PFSK-1 (cell line): ENCODE data around the gene RNF8.

Experiments
- POLR2AphosphoS5 ChIP-seq: IDR thresholded peaks from 2 replicates; pipeline ENCODE4 v1.6.1; 2012; ENCODE audit warnings: low read depth, mild to moderate bottlenecking, control low read depth, low read length, moderate library complexity
- REST ChIP-seq, 2 experiments: IDR thresholded peaks; 2 replicates each; pipeline versions ENCODE4 v1.6.1 to v1.8.0; 2011 to 2012; ENCODE audit warnings: low read depth in 2 of 2, low read length in 2 of 2, control low read depth in 1 of 2, inconsistent platforms in 1 of 2, mild to moderate bottlenecking in 1 of 2, moderate library complexity in 1 of 2; ENCODE audit not compliant: insufficient read depth in 1 of 2
- SIN3A ChIP-seq: IDR thresholded peaks from 2 replicates; pipeline ENCODE4 v1.6.1; 2012; ENCODE audit warnings: mild to moderate bottlenecking, low read length, moderate library complexity, borderline replicate concordance; ENCODE audit not compliant: insufficient read depth

- no peak for TF ChIP-seq REST (IDR thresholded peaks at IDR 0.05; ENCODE audit: insufficient read depth in 1 of 2, low read depth in 2 of 2, low read length in 2 of 2)
- TF ChIP-seq POLR2AphosphoS5 = no peak
- no peak for TF ChIP-seq SIN3A
These were observed 6.1 kb upstream of the RNF8 start for GRCh38 chr6:37347670-37348111.
